H1 (cell line): ENCODE results near the gene S100A12. TPM values are rescaled to one million over a fixed set of nuclear protein-coding genes. Genes with fewer than 3 reads are reported as not detected.

Source experiments
- CTCF ChIP-seq, 3 experiments: IDR thresholded peaks; 1 replicate in 2 of 3; 2 replicates in 1 of 3; pipeline versions ENCODE4 v1.5.1 to v1.6.1; 2011; ENCODE audit warnings: low read length in 3 of 3, mild to moderate bottlenecking in 3 of 3, inconsistent platforms in 2 of 3, low read depth in 1 of 3, moderate library complexity in 1 of 3; ENCODE audit not compliant: insufficient read depth in 1 of 3; ENCODE audit errors: control extremely low read depth in 1 of 3
- JUND ChIP-seq: IDR thresholded peaks from 2 replicates; pipeline ENCODE4 v1.6.1; 2011; ENCODE audit warnings: mild to moderate bottlenecking, improper control_type of control experiment, low read length
- SIN3A ChIP-seq, 2 experiments: IDR thresholded peaks in 1 of 2; conservative IDR thresholded peaks in 1 of 2; 2 replicates each; pipeline ENCODE4 v1.6.1; 2011 to 2012; ENCODE audit warnings: low read length in 2 of 2, improper control_type of control experiment in 1 of 2, low read depth in 1 of 2, mild to moderate bottlenecking in 1 of 2
- SIX5 ChIP-seq: IDR thresholded peaks from 2 replicates; pipeline ENCODE4 v1.6.1; 2011; ENCODE audit warnings: mild to moderate bottlenecking, low read depth, low read length
- polyA plus RNA-seq, 7 experiments: library from polyadenylated mRNA; depleted of rRNA in 3 of 7; stranded (reverse) in 5 of 7; unstranded in 2 of 7; fragments of >200 nt in 5 of 7; fragments of 200-250 nt in 2 of 7; gene quantifications; 1 replicate in 5 of 7; 2 replicates in 1 of 7; 4 replicates in 1 of 7; pipeline versions ENCODE4 v1.2.1 to v1.2.3, GENCODE V29; 2011 to 2013; ENCODE audit warnings: missing spikeins in 2 of 7, mixed read lengths in 2 of 7
- total RNA-seq: library from RNA; stranded (reverse); fragmentation: NEBNext Ultra II Directional; extraction: Animal tissue kit (Norgen Biotek cat#: 25700); gene quantifications from 2 replicates; pipeline ENCODE4 v1.2.1, GENCODE V29; 2021

Gene S100A12
- total and polyA plus RNA-seq, 2 of the 8 experiments (the other 6 are each of a cell fraction or from before 2014, with no cell fraction given), result not detected

GRCh38 chr1:153353226-153353947, 22.0 kb downstream of the S100A12 start (continued):
- peak; percentile 64 to 78 (median 77) for TF ChIP-seq CTCF (IDR thresholded peaks at IDR 0.05; ENCODE audit: control extremely low read depth in 1 of 3, insufficient read depth in 1 of 3, low read depth in 1 of 3, low read length in 3 of 3)
- no peak for TF ChIP-seq SIX5
- TF ChIP-seq JUND, result no peak
- TF ChIP-seq SIN3A (conservative IDR thresholded peaks at IDR 0.05 in 1 of 2, IDR thresholded peaks at IDR 0.05 in 1 of 2; ENCODE audit: low read depth in 1 of 2, low read length in 2 of 2), result no peak
